Smooth muscle cell (in vitro differentiated cells): ENCODE data around the gene SLC7A9. TPM values are rescaled to one million over a fixed set of nuclear protein-coding genes. Genes with fewer than 3 reads are reported as not detected.

Experiments
- DNase-seq: peaks from one replicate; lab custom pipeline; 2025; ENCODE audit not compliant: unreplicated experiment; lab: John Stamatoyannopoulos, UW
- H2AFZ ChIP-seq: fragments of 200-600 bp; sonication (generic); 2 replicates; pipeline ENCODE4 v1.6.0; 2016; ENCODE audit warnings: antibody characterized with exemption, low read depth, mild to moderate bottlenecking
- H3F3A ChIP-seq: fragments of 200-600 bp; sonication (generic); 2 replicates; pipeline ENCODE4 v1.6.0; 2017; ENCODE audit warnings: antibody characterized with exemption, low read depth
- H3K27ac ChIP-seq: fragments of 200-600 bp; sonication (generic); 2 replicates; pipeline ENCODE4 v1.5.1; 2016; ENCODE audit warnings: low read depth, mild to moderate bottlenecking
- H3K27me3 ChIP-seq: fragments of 200-600 bp; sonication (generic); 2 replicates; pipeline ENCODE4 v1.6.1; 2016; ENCODE audit warnings: low read depth, mild to moderate bottlenecking
- H3K36me3 ChIP-seq: fragments of 200-600 bp; sonication (generic); 2 replicates; pipeline ENCODE4 v1.5.1; 2016; ENCODE audit warnings: low read depth
- H3K4me1 ChIP-seq: fragments of 200-600 bp; sonication (generic); 2 replicates; pipeline ENCODE4 v1.5.1; 2016; ENCODE audit warnings: low read depth
- H3K4me2 ChIP-seq: fragments of 200-600 bp; sonication (generic); 2 replicates; pipeline ENCODE4 v1.6.0; 2016; ENCODE audit warnings: mild to moderate bottlenecking
- H3K4me3 ChIP-seq: fragments of 200-600 bp; sonication (generic); 2 replicates; pipeline ENCODE4 v1.5.1; 2016; ENCODE audit warnings: mild to moderate bottlenecking
- H3K79me2 ChIP-seq: fragments of 200-600 bp; sonication (generic); 2 replicates; pipeline ENCODE4 v1.6.0; 2016; ENCODE audit warnings: low read depth, mild to moderate bottlenecking
- H3K9ac ChIP-seq: fragments of 200-600 bp; sonication (generic); 2 replicates; pipeline ENCODE4 v1.6.0; 2016; ENCODE audit warnings: low read depth
- H3K9me3 ChIP-seq: fragments of 200-600 bp; sonication (generic); replicated peaks from 2 replicates; pipeline ENCODE4 v1.5.1; 2016; ENCODE audit warnings: low read depth
- H4K20me1 ChIP-seq: fragments of 200-600 bp; sonication (generic); 2 replicates; pipeline ENCODE4 v1.6.0; 2016; ENCODE audit warnings: low read depth
- CTCF ChIP-seq: fragments of 200-600 bp; sonication (generic); IDR thresholded peaks from 2 replicates; pipeline ENCODE4 v1.5.1; 2017; ENCODE audit warnings: borderline replicate concordance, mild to moderate bottlenecking, antibody characterized with exemption; ENCODE audit not compliant: insufficient read depth, poor library complexity, severe bottlenecking
- WGBS: methylation state at CpG from one replicate; pipeline ENCODE4 v1.1.7; 2016; ENCODE audit warnings: low lambda C conversion rate; 5-methylcytosine and 5-hydroxymethylcytosine counted together
- polyA plus RNA-seq: library from polyadenylated mRNA; unstranded; fragments of >200 nt; fragmentation: Nextera tagmentation; extraction: Ambion mirVana; gene quantifications from 2 replicates; pipeline ENCODE4 v1.2.1, GENCODE V29; 2016
- total RNA-seq: library from RNA; depleted of rRNA; stranded (reverse); fragments of >200 nt; gene quantifications from 2 replicates; pipeline ENCODE4 v1.2.3, GENCODE V29; 2014

SLC7A9 gene
- total and polyA plus RNA-seq, 2 experiments from 2014 or later, result 0.21 TPM; not detected in 1

DNA sequence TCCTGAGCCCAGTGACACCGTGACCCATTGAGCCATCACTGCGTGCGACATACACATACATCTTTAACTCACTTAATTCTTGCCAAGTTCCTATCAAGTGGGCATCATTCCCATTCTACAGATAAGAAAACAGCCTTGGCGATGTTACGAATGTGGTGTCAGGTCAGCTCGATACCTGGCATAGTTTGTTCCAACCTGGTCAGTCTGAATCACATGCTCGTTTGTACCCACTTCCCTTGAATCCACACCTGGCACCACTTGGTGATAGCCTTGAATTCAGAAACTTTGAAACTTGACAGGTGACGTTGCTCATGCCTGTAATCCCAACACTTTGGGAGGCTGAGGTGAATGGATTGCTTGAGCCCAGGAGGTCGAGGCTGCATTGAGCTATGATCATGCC lies 59.1 kb downstream of the SLC7A9 start:
- H3K4me3 ChIP-seq, result no peak overlapping the region
- DNase-seq, result no peak
- TF ChIP-seq CTCF, result no peak
- no peak overlapping the region for H2AFZ ChIP-seq
- H3K27me3 ChIP-seq, result no peaks in the 10 kb centered on the region
- no peaks in the 10 kb centered on the region for H4K20me1 ChIP-seq
- H3K9me3 ChIP-seq, result no peaks in the 10 kb centered on the region
- H3K27ac ChIP-seq, result no peak overlapping the region
- H3K4me1 ChIP-seq, result no peaks in the 10 kb centered on the region
- no peak overlapping the region for H3K4me2 ChIP-seq
- H3K79me2 ChIP-seq, result no peaks in the 10 kb centered on the region
- H3K9ac ChIP-seq, result no peak overlapping the region
- WGBS, result 92% methylated on average over 9 of the region's 9 CpGs
- H3F3A ChIP-seq, result no peaks in the 10 kb centered on the region
- no peaks in the 10 kb centered on the region for H3K36me3 ChIP-seq

GRCh38 chr19:32809754-32810153 lies 59.8 kb downstream of the SLC7A9 start:
- H3K4me1 ChIP-seq, result no peaks in the 10 kb centered on the region
- no peaks in the 10 kb centered on the region for H3K27me3 ChIP-seq
- no peaks in the 10 kb centered on the region for H4K20me1 ChIP-seq
- H3F3A ChIP-seq, result no peaks in the 10 kb centered on the region
- no peak overlapping the region for H3K9ac ChIP-seq
- DNase-seq, result no peak
- no peaks in the 10 kb centered on the region for H3K36me3 ChIP-seq
- H2AFZ ChIP-seq, result no peak overlapping the region
- H3K4me2 ChIP-seq, result no peak overlapping the region
- no peak for TF ChIP-seq CTCF
- no peaks in the 10 kb centered on the region for H3K9me3 ChIP-seq
- WGBS, result 83% methylated on average over 3 of the region's 3 CpGs
- no peak overlapping the region for H3K4me3 ChIP-seq
- H3K27ac ChIP-seq, result no peak overlapping the region
- H3K79me2 ChIP-seq, result no peaks in the 10 kb centered on the region

- Histone ChIP-seq H3K4me2 (no peak overlapping the region), H3K4me1 (no peaks in the 10 kb centered on the region), H2AFZ (no peak overlapping the region), H4K20me1 (no peaks in the 10 kb centered on the region), H3K27me3 (no peaks in the 10 kb centered on the region), H3K36me3 (no peaks in the 10 kb centered on the region), H3F3A (no peaks in the 10 kb centered on the region), H3K79me2 (no peaks in the 10 kb centered on the region), H3K9me3 (no peaks in the 10 kb centered on the region), H3K4me3 (no peak overlapping the region), H3K9ac (no peak overlapping the region), H3K27ac (no peak overlapping the region)
- no peak for DNase-seq
- TF ChIP-seq CTCF, result no peak
- 92% methylated on average over 5 of the region's 5 CpGs for WGBS
Measured at GRCh38 chr19:32809254-32809653, 60.3 kb downstream of the SLC7A9 start.

- H3F3A ChIP-seq, result no peaks in the 10 kb centered on the region
- no peaks in the 10 kb centered on the region for H3K36me3 ChIP-seq
- H3K4me3 ChIP-seq, result no peak overlapping the region
- no peaks in the 10 kb centered on the region for H3K27me3 ChIP-seq
- no peak for TF ChIP-seq CTCF
- no peaks in the 10 kb centered on the region for H3K79me2 ChIP-seq
- H2AFZ ChIP-seq, result no peak overlapping the region
- 91% methylated on average over 4 of the region's 4 CpGs for WGBS
- no peaks in the 10 kb centered on the region for H3K4me1 ChIP-seq
- no peak overlapping the region for H3K9ac ChIP-seq
- H4K20me1 ChIP-seq, result no peaks in the 10 kb centered on the region
- H3K4me2 ChIP-seq, result no peak overlapping the region
- H3K9me3 ChIP-seq, result no peaks in the 10 kb centered on the region
- no peak overlapping the region for H3K27ac ChIP-seq
- no peak for DNase-seq
Measured at GRCh38 chr19:32808236-32808635, 61.3 kb downstream of the SLC7A9 start.
